HG03432 (cell line): ENCODE data around the gene CYTH3.

Experiments used
- ATAC-seq: cut with Tn5 transposase; IDR thresholded peaks from one replicate; pipeline ENCODE4 v1.9.1; 2021; ENCODE audit warnings: mild to moderate bottlenecking, moderate library complexity; ENCODE audit not compliant: unreplicated experiment

Gene CYTH3

DNA sequence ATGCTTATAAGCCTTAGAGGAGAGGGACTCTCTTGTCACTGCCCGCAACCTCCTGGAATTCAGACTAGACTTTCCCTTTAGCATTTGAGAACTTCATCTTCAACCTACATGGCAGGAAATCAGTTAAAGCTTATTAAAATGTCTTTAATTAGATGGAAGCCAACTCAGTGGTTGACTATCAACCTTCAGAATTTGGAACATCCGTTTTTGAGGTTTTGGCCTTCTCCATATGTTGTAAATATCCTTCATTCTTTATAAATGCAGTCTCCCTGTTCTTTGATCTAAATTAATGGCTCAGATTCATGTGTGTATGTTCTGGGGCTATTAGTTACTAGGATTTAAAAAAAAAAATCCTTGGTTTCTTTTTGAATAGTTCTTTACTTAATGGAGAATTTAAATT lies 156.2 kb downstream of the CYTH3 start:
- ATAC-seq = no peak
